OCI-M2 (cell line): ENCODE measurements around the gene SOS2.

Source experiments
- DNase-seq: peaks from one replicate; lab custom pipeline; 2025; ENCODE audit not compliant: unreplicated experiment; lab: John Stamatoyannopoulos, UW

SOS2 gene

DNA sequence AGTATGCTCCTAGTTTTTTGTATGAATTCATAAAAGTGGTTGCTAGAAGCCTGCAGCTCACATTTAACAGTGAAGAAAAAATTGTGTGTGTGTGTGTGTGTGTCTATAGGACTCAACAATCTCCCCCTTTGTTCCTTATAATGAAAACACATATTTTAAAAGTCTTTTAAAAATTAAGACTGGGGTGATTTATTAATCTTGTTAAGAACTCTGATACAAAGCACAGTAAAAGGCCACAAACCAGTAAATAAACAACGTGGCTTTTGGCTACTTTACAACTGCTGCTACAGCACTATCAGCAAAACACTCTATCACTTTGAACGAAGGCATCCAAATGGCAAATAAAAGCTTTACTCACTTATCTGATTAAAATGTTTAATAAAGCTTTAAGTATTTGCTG is 114.4 kb downstream of the SOS2 start:
- no peak for DNase-seq

DNA sequence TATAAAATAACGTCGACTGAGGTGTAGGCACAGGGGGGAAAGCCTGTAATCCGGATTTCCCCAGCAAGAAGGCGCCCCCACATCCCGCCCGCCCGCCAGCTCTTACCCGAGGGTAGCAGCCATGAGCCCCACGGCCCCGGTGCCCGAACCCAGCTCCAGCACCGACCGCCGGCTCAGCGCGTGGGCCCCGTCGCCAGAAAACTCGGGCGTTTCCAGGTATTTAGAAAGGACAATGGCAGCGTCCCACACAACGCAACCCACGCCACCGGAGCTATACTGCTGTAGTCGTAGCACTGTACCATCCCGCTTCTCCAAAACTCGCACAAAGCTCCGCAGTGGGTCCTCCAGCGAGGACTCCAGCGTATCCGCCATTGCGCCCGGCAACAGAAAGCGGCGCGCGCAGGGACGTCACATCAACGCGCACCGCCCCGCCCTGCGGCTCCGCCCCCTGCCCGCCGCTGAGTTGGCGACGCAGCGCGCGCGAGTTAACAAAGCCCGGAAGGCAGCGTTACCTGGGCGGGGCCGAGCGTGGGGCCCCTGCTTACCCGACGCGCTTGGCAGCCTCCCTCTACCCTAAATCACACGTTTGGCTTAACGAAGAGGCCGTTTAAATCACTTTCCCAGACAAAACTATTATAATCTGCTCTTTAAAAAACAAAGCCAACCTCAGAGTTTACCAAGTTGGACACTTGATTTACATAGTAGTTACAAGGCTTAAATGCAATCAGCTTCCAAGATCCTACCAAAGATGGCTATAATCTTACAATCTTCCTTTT is 115.0 kb downstream of the SOS2 start, which contains the start of gene VCPKMT:
TSS of gene VCPKMT (minus strand) at position 392 of the 776 bp plus-strand sequence. CDS start at position 372, 20 bp downstream.
- peak; percentile 73 for DNase-seq

DNA sequence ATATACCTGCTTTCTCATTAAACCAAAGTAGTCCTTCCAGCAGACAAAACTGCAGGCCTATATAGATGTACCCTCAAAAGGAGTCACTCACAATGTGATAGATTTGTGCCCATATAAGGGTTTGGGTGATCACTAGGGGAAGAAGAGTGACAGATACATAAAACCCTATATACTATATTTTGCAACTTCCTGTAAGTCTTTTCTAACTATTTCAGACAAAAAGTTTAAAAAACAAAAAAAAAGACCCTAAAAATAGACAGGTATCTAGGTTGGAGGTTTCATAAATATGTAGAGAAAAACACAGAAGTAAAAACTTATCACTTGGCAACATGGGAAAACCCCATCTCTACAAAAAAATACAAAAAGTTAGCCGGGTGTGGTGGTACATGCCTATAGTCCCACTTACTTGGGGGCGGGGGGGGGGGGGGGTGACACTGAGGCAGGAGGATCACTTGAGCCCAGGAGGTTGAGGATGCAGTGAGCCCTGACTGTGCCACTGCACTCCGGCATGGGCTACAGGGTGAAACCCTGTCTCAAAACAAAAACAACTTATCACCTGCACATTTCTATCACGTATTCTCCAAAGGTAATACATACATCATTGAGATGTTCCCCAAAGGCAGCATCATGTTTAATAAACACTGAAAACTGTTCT is 117.9 kb downstream of the SOS2 start:
- no peak for DNase-seq

DNA sequence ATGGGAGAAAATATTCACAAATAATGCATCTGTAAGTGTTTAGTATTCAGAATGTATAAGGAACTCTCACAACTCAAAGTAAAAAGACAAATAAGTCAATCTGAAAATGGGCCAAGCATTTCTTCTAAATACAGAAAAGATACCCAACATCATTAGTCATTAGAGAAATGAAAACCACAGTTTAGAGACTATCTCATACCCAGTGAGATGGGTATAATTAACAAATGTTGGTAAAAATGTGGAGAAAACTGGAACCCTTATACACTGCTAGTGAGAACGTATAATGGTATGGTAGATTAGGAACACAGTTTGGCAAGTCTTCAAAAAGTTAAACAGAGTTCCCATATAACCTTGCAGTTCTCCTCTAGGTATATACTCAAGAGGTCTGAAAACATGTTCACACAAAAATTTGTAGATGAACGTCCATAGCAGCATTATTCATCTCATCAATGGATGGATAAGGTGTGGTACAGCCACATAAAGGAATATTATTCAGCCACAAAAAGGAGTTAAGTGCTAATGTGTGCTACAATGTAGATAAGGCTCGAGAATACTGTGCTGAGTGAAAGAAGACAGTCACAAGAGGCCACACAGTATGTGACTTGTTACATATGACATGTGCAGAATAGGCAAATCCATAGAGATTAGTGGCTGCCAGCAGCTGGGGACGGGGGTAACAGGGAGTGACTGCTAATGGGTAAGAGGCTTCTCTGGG is 120.9 kb downstream of the SOS2 start:
- no peak for DNase-seq

DNA sequence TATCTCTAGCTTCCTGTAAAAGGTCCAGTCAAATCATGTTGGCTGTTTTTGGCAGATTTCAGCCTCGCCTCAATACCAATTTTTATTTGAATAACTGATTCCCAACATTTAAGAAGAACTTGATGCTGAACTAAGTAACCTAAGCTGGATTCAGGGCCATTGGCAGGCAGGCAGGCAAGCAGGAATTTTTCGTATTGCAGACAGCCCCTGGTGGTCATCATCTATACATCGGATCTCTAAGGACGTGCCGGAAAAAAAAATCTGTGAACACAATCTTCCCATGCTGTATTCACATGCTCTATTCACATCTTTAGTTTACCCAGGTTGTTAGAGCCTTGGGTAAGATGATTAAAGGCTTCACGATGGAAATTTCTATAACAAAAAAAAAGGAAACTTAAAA is 122.0 kb downstream of the SOS2 start:
- no peak for DNase-seq

DNA sequence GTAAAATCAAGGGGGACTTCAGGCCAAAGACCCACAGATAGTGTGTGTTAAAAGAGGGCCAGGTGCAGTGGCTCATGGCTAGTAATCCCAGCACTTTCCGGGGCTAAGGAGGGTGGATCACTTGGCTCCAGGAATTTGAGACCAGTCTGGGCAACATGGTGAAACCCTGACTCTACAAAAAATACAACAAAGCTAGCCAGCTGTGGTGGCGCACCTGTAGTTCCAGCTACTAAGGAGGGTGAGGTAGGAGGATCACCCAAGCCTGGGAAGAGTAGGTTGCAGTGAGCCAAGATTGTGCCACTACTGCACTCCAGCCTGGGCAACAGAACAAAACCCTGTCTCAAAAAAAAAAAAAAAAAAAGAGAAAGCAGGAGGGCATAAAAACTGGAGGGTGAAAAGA is 123.5 kb downstream of the SOS2 start:
- DNase-seq, result no peak

DNA sequence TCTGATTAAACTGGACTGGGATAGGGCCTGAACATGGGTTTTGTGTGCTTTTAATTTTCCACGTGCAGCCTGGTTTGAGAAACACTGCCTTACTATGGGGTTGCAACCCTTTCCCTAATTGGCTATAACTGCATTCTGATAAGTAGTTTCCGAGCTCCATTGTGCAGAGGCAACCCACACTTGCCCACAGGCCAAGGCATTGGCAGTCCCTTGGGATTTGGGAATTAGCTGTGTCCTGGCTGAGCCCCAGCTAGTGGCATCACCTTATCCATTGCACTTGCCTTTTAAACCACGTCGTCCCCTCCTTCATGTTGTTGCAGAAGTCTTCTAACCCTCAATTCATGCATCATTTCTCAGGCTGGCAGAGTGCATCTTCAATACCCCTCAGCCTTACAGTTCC is 125.2 kb downstream of the SOS2 start:
- DNase-seq, result no peak

DNA sequence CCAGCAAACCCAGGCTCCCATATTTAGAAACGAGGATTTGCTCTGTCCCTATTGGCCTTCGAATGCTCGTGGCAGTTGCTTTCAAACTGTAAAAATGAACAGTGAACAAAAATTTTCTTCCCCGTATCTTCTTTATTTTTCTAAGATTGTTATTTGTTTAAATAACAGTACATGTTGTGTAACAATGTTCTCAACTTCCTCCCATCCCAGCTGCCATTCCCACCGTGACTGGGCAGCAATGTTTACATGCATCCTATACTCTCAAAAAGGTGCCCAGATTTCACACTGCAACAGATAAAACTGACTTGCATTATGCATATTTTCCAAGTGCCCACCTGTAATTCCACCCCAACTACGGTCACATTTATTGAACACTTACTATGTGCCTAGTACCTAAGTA is 127.8 kb downstream of the SOS2 start:
- DNase-seq, result no peak

DNA sequence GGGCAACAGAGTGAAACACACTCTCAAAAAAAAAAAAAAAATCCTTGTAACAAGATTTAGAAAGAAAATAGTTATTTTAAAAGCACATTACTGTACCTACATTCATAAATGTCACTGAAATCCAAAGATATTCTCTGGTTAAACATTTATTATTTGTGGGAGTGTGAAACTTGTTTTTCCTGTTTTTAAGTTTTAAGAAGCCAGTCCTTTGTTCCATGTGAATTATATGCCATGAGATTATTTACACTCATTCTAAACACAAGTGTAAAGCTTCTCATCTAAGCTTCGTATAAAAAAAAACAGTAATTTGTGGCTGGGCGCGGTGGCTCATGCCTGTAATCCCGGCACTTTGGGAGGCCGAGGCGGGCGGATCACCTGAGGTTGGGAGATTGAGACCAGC is 130.0 kb downstream of the SOS2 start:
- no peak for DNase-seq

DNA sequence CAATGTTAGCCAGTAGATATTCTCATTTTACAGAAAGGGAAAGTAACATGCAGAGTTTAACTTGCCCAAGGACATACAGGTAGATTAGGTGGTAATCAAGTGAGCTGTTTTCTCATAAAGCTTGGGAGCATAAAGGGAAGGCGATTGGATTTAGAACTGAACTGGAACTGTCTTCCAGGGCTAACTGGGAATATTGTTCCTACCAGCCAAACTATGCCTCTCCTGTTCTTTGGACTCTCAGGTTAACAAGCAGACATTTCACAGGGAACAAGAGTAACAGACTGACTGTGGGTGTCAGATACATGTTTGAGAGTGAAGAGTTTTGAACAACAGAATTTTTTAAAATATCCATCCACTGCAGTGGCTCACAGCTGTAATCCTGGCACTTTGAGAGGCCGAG is 130.6 kb downstream of the SOS2 start:
- no peak for DNase-seq

DNA sequence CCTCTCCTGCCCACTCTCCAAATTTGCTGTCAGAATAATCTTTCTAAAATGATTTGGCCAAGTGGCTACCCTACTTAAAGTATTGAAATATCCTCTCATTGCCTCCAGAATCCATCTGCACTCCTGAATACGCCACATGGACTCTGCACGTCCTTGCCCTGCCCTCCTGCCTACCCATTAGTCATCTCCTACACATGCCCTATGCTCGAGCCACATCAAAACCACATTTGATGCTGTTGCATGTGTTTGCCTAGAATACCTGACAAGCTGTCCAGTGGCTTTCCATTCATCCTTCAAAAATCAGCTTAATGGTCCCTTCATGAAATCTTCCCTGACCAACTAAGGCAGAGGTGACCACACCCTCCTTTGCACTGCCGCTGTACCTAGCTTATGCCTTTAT is 132.0 kb downstream of the SOS2 start:
- no peak for DNase-seq

DNA sequence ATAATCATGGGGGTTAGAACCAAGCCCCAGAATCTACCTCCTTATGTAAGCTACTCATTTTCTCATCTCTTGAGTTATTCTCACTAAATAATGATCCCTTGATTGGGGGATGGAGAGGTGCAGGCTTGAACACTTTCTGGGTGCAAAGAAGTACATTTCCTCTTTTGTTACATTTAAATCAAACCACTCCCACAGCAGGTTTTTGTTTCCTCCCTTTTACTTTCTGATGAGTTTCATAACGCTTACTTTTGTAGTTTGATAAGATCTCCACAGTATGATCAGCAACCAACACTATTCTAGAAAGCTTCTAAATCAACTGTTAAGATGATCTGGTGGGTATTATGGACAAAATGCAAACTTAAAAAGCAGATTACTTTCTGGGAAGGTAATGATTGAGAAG is 135.5 kb downstream of the SOS2 start:
- DNase-seq, result no peak

DNA sequence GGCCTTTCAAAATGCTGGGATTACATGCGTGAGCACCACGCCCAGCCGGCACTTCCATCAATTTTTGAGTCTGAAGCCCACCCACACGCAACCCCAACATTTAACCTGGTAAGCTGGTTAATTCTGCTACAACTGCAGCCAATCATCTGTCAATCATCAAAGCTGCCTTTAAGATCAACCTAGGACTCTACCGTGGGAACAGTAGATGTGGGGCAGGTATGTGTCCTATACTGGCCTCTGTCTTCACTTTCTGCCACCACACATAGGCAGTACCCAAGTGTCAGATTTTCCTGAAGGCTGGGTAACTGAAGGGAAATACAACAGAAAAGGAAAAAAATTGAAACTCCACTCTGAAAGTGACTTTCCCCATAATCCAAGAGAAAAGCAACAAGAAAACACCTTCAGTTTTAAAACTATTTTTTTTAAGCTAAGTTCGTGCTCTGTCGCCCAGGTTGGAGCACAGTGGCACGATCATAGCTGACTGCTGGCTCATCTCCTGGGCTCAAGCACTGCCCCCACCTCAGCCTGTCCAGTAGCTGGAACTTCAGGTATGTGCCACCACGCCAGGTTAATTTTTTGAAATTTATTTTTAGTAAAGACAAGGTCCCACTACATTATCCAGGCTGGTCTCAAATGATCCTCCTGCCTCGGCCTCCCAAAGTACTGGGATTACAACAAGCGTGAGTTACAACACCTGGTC is 137.2 kb downstream of the SOS2 start:
- DNase-seq, result no peak

DNA sequence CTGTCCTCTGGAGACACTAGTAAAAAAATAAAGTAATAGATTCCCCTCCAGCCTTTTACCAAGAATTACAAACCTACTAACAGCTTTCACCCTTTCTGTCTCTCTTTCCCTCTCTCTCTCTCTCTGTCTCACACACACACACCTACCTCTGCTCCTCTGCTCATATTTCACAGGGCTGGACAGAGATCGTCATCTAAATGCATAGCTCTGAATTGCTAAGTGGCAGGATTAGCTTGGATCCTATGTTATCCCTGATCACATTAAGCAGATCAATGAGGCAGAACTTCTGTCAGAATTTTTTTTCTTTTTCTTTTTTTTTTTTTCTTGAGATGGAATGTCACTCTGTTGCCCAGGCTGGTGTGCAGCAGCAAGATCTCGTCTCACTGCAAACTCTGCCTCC is 137.9 kb downstream of the SOS2 start:
- DNase-seq, result no peak

DNA sequence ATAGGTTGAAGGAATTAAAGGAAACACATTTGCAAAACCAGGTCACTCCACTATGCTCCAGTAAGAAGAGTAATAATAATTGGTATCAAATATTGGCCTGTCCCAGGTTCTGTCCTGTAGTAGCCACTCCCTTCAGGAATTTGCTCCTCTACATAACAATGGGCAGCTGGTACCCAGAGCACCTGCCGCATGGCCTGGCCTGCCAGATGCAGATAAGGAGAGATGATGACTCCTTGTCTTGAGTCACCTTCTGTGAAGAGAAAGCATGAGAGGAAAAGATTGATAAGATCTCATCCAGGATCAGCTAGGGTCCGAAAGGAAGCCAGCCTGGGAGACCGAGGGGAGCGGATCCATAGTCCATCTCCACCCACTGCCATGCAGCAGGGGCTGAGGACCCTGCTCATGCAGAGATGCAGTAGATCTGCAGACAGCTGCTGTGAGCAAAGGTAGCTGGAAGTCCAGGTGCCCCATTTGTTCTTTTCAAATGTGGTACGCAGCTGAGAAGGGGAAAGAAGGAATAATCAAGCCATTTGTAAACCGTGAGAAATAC is 139.3 kb downstream of the SOS2 start:
- DNase-seq, result no peak

DNA sequence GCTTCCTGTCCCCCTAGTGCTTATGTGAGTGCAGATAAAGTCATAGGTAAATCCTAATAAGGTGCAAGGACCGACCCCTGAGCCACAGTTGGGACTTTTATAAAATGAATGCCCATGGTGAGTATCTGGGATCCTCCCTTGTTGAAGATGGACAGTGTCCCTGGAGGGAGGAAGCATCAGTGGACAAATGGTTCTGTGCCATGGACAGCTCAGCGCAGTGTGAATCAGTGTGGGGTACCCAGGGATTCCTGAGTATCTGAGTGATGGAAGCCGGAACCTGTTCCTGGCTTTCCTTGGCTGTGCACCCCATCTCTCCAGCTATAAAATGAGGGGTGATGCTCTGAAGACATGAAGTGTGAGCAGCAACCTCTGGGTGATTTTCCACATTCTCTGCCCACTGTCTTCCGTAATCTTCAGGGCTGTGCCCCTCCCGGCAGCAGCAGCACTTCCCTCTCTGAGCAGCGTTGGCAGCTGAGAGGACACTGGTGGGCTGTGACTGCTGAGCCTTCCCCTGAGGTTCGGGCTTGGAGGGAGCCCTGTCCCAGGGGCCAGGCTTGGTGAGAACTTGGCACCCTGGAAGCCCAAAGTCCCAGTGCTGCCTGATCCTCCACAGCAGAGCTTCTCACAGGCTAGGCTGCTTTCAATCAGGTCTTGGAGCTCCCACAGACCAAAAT is 140.0 kb downstream of the SOS2 start:
- DNase-seq, result no peak

DNA sequence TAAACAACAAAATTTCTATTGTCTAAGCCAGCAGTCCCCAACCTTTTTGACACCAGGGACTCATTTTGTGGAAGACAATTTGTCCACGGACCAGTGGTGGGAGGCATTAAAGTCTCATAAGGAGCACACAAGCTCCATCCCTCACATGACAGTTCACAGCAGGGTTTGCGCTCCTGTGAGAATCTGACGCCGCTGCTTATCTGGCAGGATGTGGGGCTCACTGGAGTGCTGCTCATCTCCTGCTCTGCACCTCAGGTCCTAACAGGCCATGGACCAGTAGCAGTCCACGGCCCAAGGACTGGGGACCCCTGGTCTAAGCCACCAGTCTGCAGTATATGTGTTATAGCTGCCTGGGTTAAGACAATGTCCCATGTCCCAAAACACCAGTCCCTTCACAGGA is 142.2 kb downstream of the SOS2 start:
- DNase-seq, result no peak

DNA sequence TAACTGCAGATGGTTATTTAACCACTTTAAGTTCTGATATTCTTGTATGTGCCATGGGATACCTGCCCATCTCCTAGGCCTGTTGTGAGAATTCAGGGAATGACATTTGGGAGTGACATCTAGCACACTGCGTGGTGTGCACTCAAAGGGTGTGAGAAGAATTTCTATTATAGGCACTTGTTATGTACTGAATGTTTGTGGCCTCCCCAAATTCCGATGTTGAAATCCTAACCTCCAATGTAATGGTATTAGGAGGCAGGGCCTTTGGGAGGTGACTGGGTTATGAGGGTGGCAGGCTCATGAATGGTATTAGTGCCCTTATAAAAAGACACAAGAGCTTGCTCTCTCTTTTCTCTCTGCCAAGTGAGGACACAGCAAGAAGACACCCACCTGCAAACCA is 142.6 kb downstream of the SOS2 start:
- DNase-seq, result no peak

DNA sequence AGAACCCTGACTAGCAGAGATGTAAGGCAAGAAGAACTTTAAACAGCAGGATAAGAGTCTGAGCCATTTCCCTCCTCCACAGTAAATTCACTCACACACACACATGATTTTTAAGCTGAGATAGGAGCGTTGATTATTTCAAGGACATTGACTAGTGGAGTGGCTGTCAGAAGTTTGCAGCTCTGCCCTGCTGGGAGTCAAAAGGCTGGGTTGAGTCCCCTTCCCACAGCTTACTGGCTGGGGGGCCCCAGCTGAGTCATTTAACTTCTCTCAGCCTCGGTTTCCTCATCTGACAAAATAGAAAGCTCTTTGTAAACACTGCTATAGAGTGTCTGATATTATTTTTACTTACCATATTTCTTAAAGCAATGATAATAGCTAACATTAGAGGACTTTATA is 143.3 kb downstream of the SOS2 start:
- DNase-seq, result no peak

DNA sequence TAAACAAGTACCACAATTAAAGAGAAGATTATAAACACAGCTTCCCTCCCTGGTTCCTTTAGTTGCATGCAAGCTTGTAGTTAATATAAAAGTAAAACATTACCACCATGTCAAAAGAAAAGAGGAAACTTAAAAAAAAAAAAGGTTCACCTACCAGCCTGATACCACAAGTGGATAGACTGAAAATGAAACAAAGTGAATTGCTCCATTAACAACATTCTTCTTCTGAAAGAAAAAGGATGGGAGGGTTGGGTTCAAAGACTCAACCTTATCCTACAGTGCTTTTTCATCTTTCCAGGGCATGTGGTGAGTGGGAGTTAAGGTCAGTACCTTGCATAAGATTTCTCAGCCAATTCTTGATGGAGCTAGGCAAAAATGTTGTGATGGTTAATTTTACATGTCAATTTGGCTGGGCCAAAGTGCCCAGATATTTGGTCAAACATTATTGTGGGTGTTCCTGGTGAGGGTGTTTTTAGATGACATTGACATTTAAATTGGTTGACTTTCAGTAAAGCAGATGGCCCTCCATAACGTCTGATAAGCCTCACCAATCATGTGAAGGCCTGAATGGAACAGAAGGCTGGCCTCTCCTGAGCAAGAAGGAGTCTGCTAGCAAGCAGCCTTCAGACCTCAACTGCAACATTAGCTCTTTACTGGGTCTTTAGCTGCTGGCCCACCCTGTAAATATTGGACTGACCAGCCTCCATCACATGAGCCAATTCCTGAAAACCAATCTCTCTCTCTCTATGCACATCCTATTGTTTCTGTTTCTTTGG is 143.8 kb downstream of the SOS2 start:
- no peak for DNase-seq
